Esophagus muscularis mucosa (tissue), 4 donors: Measurements from ENCODE around the gene UBE3D.

Experiments
- CTCF ChIP-seq, 3 experiments: fragments of 200-600 bp in 2 of 3; fragments of 450-650 bp in 1 of 3; sonication (generic) in 2 of 3; IDR thresholded peaks; one replicate each; pipeline ENCODE4 v1.5.1; 2017 to 2019; ENCODE audit warnings: antibody characterized with exemption in 3 of 3, mild to moderate bottlenecking in 2 of 3, moderate library complexity in 1 of 3
- EP300 ChIP-seq: sonication (generic); formaldehyde crosslinking; IDR thresholded peaks from one replicate; pipeline ENCODE4 v1.6.1; 2017; ENCODE audit warnings: antibody characterized with exemption
- POLR2A ChIP-seq: fragments of 450-650 bp; IDR thresholded peaks from one replicate; pipeline ENCODE4 v1.6.1; 2017; ENCODE audit warnings: antibody characterized with exemption, moderate library complexity, mild to moderate bottlenecking, low read depth
- POLR2AphosphoS5 ChIP-seq, 2 donors: sonication (generic); formaldehyde crosslinking; IDR thresholded peaks; one replicate each; pipeline ENCODE4 v1.6.1; 2017; ENCODE audit warnings: antibody characterized with exemption in 2 of 2

GRCh38 chr6:83031689-83032088, 34.0 kb downstream of the UBE3D start:
- TF ChIP-seq CTCF (IDR thresholded peaks at IDR 0.05) (no peak), POLR2AphosphoS5 (IDR thresholded peaks at IDR 0.05) (no peak), EP300 (no peak), POLR2A (no peak)
